A204.1 (cell line): ENCODE data around the gene CEP70.
"Not testable (repeated sequence)": the region's sequence is repeated elsewhere in the genome, so short reads cannot be mapped to it uniquely, and the experiment has no call there.

ENCODE experiments used
- FAIRE-seq: peaks from 2 replicates; lab custom pipeline; 2012; peaks lifted over from hg19 to GRCh38; lab: Jason Lieb, UNC

The CEP70 gene

DNA sequence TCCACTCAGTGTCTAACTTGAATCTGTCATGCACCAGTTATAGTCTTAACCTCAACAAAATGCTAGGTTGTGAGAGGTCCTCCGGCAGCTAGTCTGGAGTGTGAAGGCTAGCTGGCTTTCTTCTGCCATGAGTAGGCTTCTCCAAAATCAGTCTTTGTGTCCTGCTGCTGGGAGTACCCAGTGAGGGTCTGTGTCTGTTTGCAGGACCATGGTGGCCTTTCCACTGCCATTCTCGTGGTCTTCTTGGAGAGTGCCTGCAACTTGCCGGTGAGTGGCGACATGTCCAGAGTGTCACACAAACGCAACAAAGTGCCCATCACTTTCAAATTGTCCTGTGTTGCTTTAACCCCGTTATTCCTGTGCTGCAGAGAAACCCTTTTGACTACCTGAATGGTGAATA, 125.6 kb downstream of the CEP70 start:
- FAIRE-seq = no peak

DNA sequence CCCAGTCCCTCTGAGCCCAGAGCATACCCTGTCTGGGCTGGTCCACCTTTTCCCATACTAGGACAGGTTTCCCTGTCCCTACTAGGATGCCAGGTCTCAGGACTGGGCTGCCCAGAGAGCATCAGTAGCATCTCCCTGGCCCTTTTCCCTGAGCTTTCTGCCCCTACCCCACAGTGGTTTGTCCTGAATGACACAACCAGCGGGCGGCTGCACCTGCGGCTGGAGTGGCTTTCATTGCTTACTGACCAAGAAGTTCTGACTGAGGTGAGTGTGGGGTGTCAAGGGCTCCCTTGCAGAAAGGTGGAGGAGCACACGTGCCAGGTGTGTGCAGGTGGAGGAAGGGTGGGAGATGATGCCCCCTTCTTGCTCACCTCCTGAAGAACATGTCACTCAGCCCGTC, 126.1 kb downstream of the CEP70 start:
- FAIRE-seq = no peak

DNA sequence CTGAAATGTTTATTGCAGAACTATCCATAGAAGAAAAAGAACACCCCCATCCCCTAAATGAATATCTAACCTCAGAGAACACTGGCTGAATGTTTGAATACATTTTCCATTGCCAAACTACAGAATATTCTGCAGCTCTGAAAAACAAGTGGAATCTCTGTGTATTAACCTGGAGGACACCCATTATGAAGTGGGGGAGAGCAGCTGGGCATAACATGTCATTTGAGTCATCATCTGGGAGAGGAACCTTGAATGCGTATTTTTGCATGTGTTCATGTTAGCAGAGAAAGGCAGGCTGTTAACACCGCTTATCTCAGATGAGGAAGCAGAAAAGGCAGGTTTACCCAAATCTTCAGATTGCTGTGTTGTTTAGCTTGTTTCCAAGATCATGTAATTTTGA, 128.1 kb downstream of the CEP70 start:
- FAIRE-seq = no peak

DNA sequence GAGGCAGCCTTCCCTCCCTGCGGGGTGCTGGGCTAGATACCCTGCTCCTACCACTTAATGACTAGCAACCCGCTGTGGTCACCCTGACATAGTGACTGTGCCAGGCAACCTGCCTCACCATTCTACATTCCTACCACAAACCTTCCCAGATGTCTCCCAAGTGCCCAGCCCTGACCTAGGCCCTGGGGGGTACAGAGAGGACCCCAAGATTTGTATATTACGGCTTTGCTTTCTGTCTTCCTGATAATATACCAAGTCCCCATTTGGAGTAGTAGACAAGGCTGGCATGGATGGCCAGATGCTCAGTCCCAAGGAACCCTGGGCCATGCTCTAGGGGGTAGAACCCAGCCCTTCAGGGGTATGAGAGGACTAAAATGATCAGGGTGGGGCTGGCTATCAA, 128.6 kb downstream of the CEP70 start:
- FAIRE-seq = no peak

DNA sequence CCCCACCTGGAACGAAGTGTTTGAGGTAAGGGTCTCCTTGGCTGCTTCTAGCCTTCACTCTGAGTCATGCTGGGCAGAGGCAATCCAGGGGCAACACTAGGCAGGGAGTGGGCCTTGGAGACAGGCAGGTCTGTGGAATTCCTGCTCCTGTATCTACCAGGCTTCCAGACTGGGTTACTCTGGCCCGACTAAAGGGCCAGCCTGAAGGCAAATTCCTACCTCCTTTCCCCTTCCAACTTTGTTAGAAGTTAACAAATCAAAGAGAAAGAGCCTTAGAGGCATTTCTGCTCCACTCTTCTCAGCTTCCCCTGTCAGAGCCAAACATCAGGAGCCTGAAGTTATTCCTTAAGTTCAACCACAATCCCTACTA, 129.6 kb downstream of the CEP70 start:
- no peak for FAIRE-seq

DNA sequence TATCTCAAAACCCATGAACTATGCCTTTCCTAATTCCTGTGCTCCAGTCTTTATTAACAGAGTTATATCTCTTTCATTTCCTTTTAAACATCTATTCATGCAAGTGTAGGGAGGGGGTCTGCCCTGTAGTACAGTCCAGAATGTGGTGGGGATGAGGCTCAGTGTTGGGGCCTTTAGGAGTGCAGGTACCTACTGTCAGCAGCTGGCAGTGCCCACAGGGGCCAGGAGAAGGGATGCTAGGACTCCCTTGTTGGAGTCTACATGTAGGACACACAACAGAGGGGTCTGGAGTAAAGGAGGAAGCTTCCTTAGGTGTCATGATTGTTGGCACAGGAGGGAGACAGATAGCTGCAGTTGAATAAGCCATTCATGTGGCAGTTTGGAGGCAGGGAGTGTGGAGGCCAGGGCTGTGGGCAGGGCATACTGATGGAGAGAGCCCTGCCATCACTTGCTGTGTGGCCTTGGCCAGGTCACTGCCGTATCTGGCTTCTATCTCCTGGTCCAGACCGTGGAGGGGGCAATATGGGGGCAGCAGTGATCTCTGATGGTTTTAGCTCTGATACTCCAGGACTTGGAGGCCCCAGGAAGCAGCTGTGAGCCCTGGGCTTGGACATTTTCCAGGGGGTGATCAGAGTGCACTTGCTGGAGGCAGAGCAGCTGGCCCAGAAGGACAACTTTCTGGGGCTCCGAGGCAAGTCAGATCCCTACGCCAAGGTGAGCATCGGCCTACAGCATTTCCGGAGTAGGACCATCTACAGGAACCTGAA, 130.2 kb downstream of the CEP70 start:
- no peak for FAIRE-seq

DNA sequence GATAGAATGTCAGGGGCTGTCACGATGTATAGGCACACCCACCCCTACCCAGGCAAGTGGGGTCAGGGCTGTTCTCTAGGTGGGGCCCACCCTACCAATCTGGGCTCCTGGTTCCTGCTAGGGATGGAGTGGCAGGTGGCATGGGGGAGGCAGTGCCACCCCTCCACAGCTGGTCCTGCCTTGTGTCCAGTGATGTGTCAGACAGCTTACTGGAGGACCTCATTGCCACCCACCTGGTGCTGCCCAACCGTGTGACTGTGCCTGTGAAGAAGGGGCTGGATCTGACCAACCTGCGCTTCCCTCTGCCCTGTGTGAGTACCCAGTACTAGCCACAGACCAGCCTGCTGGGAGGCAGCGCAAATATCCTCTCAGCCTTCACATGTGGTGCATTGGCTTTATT, 132.2 kb downstream of the CEP70 start:
- no peak for FAIRE-seq

DNA sequence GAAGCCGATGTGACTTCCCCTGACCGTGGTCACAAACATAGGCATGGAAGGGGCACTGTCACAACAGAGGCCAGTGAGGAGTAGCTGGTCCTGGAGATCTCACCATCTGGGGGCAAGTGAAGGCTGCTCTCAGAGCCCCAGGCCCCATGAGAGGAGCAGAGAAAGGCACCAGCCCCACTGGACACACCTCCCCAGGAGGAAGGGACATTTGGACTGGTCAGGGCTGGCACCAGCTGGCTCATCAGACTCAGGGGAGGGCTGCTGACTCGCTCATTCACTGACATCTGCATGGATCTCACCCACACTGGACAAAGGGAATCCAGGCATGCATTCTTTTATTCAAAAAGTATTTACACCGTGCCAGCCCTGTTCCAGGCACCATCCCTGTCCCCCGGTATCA, 132.8 kb downstream of the CEP70 start:
- no peak for FAIRE-seq

DNA sequence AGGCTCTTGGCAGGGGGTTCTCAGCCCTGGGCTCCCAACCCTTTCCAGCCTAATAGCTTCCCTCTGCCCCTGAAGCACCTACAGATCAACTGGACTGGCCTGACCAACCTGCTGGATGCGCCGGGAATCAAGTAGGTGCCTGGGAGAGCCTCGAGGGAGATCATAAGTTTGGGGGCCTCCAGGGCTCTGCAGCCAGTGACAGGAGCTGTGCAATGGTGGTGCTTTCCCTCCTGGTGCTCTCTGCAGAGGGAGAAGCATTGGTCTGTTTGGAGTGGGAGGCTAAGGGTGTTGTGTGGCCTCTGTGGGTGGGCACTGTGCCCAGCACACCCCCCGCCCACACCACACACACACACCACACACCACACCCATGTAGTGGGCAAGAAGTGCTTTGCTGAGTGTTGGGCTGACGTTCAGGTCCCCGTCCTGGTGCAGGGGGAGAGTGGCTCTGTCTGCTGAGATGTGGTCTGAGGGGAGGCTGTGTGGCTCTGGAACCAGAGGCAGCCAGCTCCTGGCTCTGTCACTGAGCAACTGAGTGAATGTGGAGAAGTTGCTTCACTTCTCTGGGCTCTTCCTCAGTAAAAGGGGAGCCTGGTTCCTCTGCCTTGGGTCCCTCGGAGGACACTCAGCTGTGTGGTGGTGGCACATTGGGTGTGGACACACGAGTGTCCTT, 133.4 kb downstream of the CEP70 start:
- no peak for FAIRE-seq

DNA sequence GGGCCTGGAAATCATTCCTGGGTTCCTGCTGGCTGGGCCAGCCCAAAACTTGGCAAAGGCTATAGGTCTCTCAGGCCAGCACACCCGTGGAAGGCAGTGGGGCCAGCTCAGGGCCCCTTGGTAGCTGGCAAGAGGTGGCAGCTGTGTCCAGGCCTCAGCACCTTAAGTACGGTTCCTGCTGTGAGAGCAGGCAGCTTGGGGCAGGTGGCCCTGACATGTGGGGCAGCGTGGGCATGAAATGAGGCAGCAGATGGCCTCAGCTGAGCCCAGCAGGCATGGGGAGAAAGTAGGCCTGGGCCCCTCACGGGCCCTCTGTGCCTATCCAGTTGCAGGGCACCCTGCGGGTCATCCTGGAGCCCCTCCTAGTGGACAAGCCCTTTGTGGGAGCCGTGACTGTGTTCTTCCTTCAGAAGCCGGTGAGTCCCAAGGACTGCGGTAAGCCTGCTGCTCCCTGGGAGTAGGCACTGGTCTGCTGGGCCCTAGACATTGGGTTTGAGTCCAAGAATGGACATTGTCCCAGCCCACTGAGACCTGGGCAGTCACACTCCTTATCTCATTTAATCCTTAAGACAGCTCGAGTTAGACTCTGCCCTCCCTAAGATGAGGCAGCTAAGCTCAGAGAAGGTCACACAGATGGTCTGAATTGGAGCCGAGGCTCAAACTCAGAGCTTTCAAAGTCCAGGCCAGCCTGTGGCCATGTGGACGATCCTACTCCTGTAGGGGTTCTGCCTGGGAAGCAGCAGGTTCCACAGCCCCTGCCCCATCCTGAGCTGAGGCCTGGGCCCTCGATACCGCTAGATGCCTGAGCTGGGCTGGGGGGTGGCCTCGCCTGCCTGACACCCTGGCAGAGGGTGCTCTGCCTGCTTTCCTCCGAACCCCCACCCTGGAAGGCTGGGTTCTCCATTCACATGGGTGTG, 134.2 kb downstream of the CEP70 start:
- FAIRE-seq = no peak

DNA sequence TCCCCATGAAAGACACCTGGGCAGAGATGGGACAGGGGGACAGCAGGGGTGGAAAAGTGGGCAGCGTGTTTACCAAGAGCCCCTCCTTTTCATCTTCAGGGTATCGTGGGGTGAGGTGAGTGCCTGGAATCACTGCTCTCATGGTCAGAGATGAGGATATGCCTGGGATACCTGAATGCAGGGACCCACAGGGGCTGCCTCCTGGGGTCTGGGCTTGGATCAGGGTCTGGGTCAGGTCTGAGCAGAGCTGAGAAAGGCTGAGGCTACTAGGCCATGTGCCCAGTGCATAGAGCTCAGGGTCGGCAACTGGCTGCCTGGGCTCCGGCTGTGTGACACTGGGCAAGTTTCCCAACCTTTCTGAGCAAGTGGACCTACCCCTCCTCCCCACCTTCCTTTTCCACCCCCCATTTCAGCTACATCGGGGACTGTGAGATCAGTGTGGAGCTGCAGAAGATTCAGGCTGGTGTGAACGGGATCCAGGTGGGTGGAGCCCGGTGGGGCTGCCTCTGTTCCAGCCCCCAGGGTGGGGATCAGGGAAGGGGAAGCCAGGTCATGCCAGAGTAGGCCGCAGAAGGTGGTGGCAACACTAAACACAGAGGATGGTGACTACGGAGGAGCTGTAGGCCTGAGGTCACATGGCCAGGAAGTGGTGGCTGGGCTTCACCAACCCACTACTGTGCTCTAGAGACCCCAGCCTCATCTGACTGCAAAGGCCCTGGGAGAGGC, 135.1 kb downstream of the CEP70 start:
- FAIRE-seq = no peak

DNA sequence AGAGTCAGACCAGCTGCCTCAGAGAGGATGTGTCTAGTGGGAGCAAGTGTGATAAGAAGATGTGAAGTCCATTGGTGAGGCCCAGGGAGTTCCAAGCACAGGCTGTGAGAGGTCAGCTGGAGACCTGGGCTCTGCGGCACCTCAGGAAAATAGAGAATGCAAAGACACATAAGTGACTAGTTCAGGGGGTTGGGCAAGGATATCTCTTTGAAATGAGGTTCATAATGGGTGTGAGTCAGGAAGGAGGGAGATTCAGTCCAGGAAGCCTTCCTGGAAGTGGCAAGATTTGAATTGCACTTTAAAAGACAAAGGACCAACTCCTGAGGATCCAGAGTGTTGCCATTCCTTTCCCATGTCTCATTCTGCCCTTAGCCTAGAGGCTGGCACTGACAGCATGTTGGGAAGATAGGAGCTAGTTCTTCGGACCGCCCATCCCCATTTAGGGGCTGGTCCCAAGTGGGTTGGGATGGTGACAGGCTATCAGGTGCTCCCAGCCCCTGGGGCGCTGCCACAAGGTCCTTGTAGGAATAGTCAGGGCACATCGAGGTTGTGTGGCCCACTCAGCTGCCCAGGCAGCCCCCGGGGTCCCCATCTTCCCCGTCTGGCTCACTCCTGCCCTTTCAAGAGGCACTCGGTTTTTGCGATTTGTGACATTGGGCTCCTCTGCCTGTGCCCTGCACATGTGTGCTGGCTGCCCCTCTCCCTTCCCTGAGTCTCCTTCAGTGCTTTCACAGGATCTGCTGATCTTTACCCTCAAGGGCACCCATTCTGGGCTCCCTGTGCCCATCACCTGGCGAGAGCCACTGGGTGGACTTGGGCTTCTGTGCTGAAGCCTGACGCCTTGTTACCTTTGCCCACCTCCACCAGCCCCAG, 136.0 kb downstream of the CEP70 start:
- no peak for FAIRE-seq

DNA sequence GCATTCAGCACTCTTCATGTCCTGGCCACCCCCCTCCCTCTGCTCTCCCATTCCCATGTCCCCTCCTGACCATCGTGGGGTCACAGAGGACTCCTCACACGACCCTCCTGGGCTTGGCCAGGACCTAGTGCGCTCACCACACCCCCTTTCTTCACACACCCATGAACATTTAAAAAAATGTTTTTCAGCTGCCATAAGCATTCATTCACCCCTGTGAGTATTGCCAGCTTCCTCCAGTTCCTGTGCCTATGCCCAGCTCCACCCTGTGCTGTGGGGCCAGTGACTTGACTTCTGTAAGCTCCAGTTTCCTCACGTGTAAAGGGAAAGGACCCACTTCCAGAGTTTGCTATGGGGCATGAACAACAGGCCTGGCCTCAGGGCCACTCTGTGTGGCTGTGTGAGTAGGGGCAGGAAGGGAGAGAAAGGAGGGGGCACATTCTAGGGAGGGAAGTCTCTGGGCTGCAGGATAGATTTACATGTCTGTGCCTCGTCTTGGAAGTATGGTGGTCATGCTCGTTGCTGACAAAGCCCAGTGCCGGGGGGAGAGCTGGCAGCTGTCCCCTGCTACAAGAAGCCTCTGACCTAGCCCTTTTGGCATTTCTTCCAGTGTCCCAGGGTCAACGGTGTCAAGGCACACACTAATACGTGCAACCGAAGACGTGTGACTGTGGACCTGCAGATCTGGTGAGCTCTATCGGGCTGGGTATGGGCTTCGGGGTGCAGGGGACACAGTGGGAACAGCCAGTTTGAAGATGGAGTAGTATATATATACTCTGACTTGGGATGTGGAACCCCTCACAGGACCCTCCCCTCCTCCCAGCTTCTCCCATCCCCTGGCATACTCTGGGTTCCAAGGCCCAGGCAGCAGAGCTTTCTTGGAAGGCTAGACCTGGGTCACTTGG, 136.8 kb downstream of the CEP70 start:
- no peak for FAIRE-seq

DNA sequence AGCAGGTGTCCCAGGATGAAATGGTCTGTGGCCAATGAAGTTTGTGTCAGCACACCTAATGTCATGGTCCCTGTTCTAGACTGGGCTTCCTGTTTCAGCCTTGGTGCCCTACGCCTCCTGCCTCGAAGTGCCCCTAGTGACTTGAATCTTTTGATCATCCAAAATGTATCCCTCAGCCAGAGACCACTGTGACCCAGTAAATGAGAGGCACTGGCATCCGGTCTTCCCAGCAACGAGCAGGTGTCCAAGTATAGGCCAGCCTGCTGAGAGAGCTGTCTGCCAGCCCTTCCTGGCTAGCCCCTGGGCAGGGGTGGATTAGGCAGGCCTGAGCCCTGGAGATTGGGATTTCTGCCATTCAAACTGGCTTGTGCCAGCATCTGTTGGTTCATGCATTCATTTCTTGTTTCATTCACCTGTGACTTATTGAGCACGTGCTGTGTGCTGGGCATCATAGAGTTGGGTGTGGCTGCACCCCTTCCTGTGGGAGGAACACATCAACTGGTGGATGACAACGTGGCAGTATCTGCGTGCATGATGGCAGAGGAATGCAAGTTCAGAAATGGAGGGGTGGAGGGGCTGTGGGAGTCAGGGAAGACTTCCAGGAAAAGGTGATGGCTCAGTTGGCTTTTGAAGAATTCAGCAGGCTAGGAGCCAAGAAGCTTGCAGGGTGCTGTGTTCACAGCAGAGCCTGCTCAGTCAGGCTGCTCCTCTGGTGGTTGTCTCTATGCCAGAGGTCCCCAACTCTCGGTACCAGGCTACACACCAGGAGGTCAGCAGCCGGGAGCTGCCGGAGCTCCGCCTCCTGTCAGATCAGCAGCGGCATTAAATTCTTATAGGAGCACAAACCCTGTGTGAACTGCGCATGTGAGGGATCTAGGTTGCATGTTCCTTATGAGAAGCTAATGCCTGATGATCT, 138.0 kb downstream of the CEP70 start:
- FAIRE-seq = no peak

DNA sequence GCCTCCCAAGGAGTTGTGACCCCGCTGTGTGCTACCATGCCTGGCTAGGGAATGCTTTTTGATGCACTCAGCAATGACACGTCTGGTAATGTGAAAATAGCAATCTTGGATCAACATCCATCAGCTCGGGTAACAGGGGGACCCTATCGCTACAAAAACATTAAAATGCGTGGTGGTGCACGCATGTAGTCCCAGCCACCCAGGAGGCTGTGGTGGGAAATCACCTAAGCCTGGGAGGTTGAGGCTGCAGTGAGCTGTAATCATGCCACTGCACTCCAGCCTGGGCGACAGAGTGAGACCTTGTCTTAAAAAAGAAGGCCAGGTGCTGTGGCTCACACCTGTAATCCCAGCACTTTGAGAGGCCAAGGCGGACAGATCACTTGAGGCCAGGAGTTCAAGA, 140.1 kb downstream of the CEP70 start:
- FAIRE-seq = not testable (repeated sequence)

DNA sequence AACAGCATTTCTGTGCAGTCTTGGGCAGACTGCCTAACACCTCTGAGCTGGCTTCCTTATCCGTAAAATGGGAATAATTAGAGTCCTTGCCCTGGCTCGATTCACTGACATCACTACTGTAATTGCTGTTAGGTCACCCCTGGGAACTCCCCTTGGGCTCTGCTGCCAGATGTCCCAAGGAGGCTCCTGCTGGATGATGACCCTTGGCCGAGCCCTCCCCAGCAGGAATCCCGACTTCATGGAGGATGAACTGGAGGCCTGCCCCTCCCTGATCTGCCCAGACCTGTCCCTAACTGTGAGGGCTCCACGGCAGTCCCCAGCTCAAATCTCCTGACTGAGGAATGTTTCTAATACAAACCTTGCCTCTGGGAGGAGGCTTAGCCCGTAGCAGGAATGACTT, 141.6 kb downstream of the CEP70 start:
- FAIRE-seq = no peak

DNA sequence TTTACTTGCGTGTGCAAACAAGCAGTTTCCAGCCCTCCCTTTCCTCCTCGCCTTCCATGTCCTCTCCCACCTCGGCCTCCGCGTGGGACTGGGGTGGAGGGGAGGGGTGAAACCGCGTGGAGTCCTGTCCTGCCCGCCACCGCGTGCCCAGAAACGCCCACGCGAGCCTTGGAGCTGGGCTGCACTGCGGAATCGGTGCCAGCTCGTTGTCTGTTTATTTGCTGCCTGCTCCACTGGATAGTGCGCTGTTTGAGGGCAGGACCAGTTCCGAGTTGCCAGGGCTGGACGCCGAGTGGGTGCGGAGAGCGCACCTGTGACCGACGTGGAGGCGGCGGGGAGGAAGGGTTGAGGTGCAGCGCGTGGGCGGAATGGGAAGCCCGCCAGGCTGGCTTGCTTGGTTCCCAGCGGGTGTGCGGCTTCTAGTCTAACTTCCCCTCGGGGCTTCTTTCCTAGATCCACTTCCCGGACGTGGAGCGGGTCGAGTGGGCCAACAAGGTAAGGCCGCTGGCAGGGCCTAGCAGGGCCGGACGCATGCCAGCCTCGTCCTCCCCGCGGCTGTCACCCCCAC, 142.4 kb downstream of the CEP70 start:
- no peak for FAIRE-seq

DNA sequence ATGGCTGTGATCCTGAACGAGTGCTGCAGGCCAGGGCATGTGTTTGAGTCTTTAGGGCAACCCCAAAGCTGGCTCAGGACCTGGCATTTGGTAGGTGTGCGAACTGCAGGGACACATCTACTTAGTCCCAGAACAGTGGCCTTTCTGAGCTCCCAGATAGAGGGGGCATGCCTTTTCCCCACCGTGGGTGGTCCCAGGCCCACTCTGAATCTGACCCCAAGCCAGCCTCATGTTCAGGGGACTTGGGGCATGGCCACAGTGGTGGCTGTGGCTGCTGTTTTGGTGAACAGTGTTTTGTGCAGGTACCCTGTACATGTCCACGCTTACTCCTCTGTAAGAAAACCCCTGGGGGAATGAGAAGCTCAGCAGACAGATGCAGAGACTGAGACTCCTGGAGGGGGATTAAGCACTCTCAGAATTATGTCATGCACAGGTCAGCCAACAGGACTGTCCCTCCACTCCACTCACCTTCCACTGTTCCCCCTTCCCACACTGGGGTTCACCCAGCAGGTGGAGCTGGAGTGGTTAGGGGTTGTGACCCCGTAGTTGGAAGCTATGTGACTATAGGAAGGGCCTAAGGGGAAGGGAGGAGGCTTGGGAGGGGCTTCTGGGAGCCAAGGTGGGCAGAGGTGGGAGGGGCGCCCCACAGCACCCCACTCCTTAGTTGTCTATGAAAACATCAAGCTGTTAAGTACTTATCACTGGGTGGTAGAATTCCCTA, 143.2 kb downstream of the CEP70 start:
- FAIRE-seq = no peak
